H1 (cell line): Measurements from ENCODE around the gene CSTF2T.

Source experiments
- JUND ChIP-seq: IDR thresholded peaks from 2 replicates; pipeline ENCODE4 v1.6.1; 2011; ENCODE audit warnings: mild to moderate bottlenecking, improper control_type of control experiment, low read length
- SP2 ChIP-seq: IDR thresholded peaks from 2 replicates; pipeline ENCODE4 v1.6.1; 2012; ENCODE audit warnings: mild to moderate bottlenecking, low read length, inconsistent platforms
- SRF ChIP-seq: IDR thresholded peaks from 2 replicates; pipeline ENCODE4 v1.6.1; 2011; ENCODE audit warnings: mild to moderate bottlenecking, low read depth, low read length, moderate library complexity
- TF ChIP-seq, protein P1 (sequence below): IDR thresholded peaks from 2 replicates; pipeline ENCODE4 v1.6.1; 2011; ENCODE audit warnings: low read length, improper control_type of control experiment
- TF ChIP-seq, protein P2 (sequence below), 3 experiments: IDR thresholded peaks; 1 replicate in 2 of 3; 2 replicates in 1 of 3; pipeline versions ENCODE4 v1.5.1 to v1.6.1; 2011; ENCODE audit warnings: low read length in 3 of 3, mild to moderate bottlenecking in 3 of 3, inconsistent platforms in 2 of 3, low read depth in 1 of 3, moderate library complexity in 1 of 3; ENCODE audit not compliant: insufficient read depth in 1 of 3; ENCODE audit errors: control extremely low read depth in 1 of 3

- no peak for TF ChIP-seq JUND
- TF ChIP-seq SRF: no peak
- TF ChIP-seq, protein P1, sequence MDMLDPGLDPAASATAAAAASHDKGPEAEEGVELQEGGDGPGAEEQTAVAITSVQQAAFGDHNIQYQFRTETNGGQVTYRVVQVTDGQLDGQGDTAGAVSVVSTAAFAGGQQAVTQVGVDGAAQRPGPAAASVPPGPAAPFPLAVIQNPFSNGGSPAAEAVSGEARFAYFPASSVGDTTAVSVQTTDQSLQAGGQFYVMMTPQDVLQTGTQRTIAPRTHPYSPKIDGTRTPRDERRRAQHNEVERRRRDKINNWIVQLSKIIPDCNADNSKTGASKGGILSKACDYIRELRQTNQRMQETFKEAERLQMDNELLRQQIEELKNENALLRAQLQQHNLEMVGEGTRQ: no peak
- TF ChIP-seq, protein P2, sequence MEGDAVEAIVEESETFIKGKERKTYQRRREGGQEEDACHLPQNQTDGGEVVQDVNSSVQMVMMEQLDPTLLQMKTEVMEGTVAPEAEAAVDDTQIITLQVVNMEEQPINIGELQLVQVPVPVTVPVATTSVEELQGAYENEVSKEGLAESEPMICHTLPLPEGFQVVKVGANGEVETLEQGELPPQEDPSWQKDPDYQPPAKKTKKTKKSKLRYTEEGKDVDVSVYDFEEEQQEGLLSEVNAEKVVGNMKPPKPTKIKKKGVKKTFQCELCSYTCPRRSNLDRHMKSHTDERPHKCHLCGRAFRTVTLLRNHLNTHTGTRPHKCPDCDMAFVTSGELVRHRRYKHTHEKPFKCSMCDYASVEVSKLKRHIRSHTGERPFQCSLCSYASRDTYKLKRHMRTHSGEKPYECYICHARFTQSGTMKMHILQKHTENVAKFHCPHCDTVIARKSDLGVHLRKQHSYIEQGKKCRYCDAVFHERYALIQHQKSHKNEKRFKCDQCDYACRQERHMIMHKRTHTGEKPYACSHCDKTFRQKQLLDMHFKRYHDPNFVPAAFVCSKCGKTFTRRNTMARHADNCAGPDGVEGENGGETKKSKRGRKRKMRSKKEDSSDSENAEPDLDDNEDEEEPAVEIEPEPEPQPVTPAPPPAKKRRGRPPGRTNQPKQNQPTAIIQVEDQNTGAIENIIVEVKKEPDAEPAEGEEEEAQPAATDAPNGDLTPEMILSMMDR (IDR thresholded peaks at IDR 0.05; ENCODE audit: control extremely low read depth in 1 of 3, insufficient read depth in 1 of 3, low read depth in 1 of 3, low read length in 3 of 3): no peak
- TF ChIP-seq SP2: no peak
These were observed 5.2 kb downstream of the CSTF2T start for GRCh38 chr10:51694086-51694768.
